ENCODE data around the gene SLC22A17.

Gene SLC22A17

DNA sequence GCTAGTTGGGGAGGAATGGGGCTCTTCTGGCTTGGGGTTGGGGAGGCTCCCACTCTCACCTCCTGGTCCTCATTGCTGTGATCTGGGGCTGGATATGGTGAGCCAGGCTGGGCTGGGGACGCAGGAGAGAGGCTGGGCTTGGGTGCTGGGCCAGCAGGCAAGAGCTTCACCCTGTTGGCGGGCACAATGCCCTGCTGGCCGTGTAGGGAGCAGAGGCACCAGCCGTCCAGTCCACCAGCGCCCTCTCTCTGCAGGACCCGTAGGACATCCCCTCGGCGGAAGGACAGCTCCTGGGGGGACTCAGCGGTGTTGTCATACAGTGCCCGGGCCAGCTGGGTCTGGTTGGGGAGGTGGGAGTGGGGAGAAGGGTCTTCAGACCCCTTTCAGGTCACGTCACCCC is 7.8 kb upstream of the SLC22A17 start:
- no peaks in the 10 kb centered on the region for H3K9me3 Mint-ChIP-seq
- no peak for DNase-seq

DNA sequence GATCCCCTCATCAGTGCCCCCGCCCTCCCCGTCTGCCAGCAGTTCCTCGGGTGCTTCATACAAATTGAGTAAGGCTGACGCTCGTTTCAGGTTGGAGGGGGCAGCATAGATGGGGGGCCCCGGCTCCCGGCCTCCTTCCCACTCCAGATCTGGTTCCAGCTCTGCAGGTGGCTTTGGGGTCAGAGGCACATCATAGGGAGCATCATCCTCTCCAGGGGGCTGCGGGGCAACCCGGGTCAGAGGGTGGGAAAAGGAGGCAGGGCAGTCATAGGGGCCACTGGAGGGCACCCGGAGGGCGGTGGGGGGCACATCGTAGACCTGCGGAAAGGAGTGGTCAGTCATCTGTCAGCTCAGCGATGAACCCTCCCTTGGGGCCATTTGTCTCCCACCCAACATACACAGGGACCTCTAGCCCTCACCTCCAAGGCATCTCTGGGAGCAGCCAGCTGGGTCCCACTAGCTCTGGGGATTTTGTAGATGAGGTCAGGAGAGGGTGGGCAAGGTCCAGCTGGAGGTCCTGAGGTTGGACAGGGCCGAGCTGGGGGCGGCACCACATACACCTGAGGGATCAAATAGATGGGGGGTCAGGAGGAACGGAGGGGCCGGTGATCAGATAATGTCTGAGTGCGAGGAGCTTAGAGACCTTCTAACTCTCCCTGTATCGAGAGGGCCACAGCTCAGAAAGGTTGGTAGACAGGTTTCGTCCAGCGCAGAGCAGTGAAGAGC is 7.2 kb upstream of the SLC22A17 start:
- Mint-ChIP-seq H3K27ac (no peak overlapping the region), H3K9me3 (no peaks in the 10 kb centered on the region), H3K27me3 (peaks cover 31% of the 10 kb centered on the region), H3K36me3 (ENCODE audit: low read depth) (no peaks in the 10 kb centered on the region), H3K4me1 (ENCODE audit: low read depth) (peaks cover 2% of the 10 kb centered on the region), H3K4me3 (no peak overlapping the region)
- DNase-seq, result no peak

More for the DNA sequence above, 7.8 kb upstream of the SLC22A17 start:
- peaks cover 3% of the 10 kb centered on the region for H3K4me1 Mint-ChIP-seq (ENCODE audit: low read depth)
- no peak overlapping the region for H3K27ac Mint-ChIP-seq
- no peaks in the 10 kb centered on the region for H3K36me3 Mint-ChIP-seq (ENCODE audit: low read depth)
- H3K27me3 Mint-ChIP-seq, result peaks cover 28% of the 10 kb centered on the region
- H3K4me3 Mint-ChIP-seq, result no peak overlapping the region

DNA sequence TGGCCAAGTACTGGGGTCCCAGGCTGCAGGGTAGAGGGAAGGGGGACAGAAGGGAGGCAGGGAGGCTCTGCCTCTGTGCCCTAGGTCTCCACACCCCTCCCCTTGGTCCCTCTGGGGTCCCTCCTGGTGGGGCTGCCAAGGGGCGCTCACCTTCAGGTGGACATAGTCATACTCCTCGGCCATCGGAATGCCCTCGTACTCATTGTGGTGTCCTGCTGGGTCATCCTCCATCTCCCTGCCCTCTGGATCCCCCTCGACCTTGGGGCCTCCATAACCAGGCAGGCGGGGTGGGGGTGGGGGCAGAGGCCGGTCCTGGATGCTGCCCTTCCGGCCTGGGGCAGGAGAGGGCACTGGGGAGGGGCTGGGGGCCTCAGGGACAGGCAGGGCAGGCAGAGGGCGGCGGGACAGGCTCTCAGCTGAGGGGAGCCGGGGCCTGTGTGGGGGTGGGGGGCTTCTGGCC is 6.5 kb upstream of the SLC22A17 start:
- DNase-seq, result no peak
- Mint-ChIP-seq H3K4me3 (no peak overlapping the region), H3K27ac (no peak overlapping the region), H3K9me3 (no peaks in the 10 kb centered on the region), H3K36me3 (ENCODE audit: low read depth) (no peaks in the 10 kb centered on the region), H3K4me1 (ENCODE audit: low read depth) (no peaks in the 10 kb centered on the region), H3K27me3 (peaks cover 27% of the 10 kb centered on the region)

DNA sequence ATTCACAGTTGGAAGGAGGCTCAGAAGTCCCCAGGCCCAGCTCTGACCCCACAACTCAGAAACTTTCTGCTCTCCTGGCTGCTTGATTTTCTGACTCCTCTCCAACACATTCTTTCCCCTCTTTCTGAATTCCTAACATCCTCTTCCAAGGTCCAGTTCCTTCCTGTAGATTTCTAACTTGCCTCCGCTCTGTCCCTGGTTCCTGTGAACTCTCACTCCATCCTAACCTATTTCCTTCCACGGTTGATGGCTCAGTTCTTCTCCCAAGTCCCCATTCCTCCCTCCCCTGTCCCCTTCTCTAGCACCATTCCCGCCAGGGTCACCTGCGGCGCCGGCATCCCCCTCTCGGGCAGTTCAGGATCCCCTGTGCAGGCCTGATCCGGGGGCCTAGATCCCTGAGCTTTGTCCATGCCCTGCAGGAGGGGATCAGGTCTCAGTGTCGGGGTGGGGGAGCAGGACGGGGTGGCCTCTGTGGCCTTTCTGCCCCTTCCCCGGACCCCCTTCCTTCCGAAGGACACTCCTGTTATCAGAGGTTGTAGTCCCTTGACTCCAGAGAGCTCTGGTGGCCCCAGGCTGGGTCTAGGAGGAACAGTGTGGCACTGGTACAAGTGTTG is 6.0 kb upstream of the SLC22A17 start:
- H3K36me3 Mint-ChIP-seq (ENCODE audit: low read depth), result no peaks in the 10 kb centered on the region
- DNase-seq, result no peak
- no peak overlapping the region for H3K27ac Mint-ChIP-seq
- H3K27me3 Mint-ChIP-seq, result peaks cover 27% of the 10 kb centered on the region
- H3K4me1 Mint-ChIP-seq (ENCODE audit: low read depth), result no peaks in the 10 kb centered on the region
- no peaks in the 10 kb centered on the region for H3K9me3 Mint-ChIP-seq
- no peak overlapping the region for H3K4me3 Mint-ChIP-seq

DNA sequence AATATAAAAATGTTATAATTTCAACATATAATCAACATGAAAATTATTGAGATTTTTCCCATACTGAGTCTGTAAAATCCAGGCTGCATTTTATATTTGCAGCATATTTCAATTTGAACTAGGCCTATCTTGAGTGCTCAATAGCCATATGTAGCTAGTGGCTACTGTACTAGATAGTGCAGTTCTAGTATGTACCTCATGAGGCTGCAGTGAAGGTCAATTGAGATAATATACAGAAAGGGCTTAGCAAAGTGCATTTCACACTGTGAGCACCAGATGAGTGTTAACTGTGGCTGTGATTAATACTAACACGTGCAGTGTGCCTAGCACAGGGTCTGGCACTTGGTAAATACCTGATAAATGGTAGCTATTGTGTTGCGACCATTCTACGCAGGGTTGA is 5.4 kb upstream of the SLC22A17 start:
- H3K27me3 Mint-ChIP-seq, result peaks cover 27% of the 10 kb centered on the region
- no peaks in the 10 kb centered on the region for H3K36me3 Mint-ChIP-seq (ENCODE audit: low read depth)
- no peak for DNase-seq
- H3K9me3 Mint-ChIP-seq, result no peaks in the 10 kb centered on the region
- no peak overlapping the region for H3K4me3 Mint-ChIP-seq
- H3K27ac Mint-ChIP-seq, result no peak overlapping the region
- H3K4me1 Mint-ChIP-seq (ENCODE audit: low read depth), result peaks cover under 1% of the 10 kb centered on the region

DNA sequence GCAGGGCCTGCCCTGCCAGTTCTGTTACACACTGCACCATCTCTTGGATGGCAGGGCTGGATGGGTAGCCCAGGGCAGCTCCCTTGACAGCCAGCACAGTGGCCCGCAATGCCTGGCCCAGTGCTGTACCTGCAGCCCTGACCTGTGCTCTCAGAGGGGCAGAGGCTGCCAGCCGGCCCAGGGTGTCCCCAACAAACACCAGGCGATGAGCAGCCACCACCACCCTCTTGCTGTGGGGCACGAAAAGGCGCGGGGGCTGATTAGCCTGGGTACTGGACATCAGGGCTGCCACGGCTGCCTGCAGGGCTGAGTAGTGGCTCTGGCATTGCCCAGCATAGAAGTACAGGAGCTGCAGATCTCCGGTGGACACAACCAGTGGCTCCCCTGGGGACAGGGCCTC is 4.6 kb upstream of the SLC22A17 start:
- DNase-seq, result no peak

DNA sequence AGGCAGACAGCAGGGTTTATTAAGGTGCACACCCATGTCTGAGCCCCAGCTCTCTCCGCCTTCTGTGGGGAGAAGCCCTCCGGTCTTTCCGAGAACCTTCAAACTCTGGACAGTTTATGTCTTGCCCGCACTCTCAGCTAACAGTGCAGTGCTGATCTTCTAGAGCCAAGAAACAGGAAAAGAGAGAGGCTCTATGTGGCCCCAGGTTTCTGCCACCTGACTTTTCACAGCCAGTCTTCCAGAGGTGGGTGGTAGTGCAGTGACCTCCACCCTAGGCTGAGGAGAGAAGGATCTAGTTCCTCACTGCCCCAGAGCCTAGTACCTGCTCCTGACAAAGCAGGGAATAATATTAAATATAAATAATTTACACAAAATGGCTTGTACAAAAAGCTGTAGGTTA is 4.0 kb upstream of the SLC22A17 start:
- Mint-ChIP-seq H3K27ac (no peak overlapping the region), H3K4me3 (no peak overlapping the region), H3K27me3 (peaks cover 31% of the 10 kb centered on the region), H3K9me3 (no peaks in the 10 kb centered on the region), H3K4me1 (ENCODE audit: low read depth) (peaks cover 4% of the 10 kb centered on the region), H3K36me3 (ENCODE audit: low read depth) (no peaks in the 10 kb centered on the region)
- no peak for DNase-seq

More for the DNA sequence above, 4.6 kb upstream of the SLC22A17 start:
- no peak overlapping the region for H3K4me3 Mint-ChIP-seq
- H3K36me3 Mint-ChIP-seq (ENCODE audit: low read depth), result no peaks in the 10 kb centered on the region
- H3K27me3 Mint-ChIP-seq, result peaks cover 31% of the 10 kb centered on the region
- no peak overlapping the region for H3K27ac Mint-ChIP-seq
- H3K4me1 Mint-ChIP-seq (ENCODE audit: low read depth), result peaks cover 4% of the 10 kb centered on the region
- H3K9me3 Mint-ChIP-seq, result no peaks in the 10 kb centered on the region

DNA sequence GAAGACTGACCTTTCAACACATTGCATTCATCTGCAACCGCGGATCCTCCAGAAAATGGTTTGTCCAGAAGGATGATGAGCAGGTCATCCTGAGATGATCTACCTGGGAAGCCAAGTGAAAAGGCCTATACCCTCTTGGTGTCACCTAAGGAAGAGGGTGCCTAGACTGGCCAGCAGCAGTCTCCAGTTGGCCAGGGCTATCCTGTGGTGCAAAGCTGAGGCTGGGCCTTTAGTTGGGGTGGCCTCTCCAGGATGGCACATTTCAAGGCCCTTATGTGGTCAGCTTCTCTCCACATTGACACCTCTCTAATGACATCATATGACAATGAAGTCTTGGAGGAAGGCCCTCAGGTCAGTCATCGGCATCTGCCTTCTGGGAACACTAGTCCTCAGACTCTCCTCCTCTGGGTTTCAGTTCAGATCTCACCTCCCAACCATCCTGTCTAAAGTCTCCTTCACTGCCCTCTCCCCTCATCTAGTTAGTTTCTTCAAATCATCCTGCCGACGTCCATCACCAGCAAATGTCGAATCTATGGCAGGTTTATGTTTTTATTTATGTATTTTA is 3.3 kb upstream of the SLC22A17 start:
- H3K36me3 Mint-ChIP-seq (ENCODE audit: low read depth), result no peaks in the 10 kb centered on the region

DNA sequence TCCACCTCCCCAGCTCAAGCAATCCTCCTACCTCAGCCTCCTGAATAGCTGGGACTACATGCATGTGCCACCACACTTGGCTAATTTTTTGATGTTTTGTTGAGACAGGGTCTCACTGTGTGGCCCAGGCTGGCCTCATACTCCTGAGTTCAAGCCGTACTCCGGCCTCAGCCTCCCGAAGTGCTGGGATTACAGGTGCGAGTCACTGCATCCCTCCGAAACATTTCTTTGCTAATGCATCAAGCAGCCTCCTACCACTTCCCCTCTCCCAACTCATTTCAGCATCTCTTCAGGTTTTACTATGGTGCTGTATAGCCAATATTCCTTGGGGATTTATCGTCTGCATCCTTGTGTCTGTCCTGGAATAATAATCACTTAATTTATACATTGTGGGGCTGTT is 2.3 kb upstream of the SLC22A17 start:
- no peak overlapping the region for H3K27ac Mint-ChIP-seq

More for the DNA sequence above, 3.3 kb upstream of the SLC22A17 start:
- no peak overlapping the region for H3K27ac Mint-ChIP-seq
- no peak for DNase-seq
- peaks cover 37% of the 10 kb centered on the region for H3K27me3 Mint-ChIP-seq
- peaks cover 9% of the 10 kb centered on the region for H3K4me1 Mint-ChIP-seq (ENCODE audit: low read depth)
- no peaks in the 10 kb centered on the region for H3K9me3 Mint-ChIP-seq
- no peak overlapping the region for H3K4me3 Mint-ChIP-seq

DNA sequence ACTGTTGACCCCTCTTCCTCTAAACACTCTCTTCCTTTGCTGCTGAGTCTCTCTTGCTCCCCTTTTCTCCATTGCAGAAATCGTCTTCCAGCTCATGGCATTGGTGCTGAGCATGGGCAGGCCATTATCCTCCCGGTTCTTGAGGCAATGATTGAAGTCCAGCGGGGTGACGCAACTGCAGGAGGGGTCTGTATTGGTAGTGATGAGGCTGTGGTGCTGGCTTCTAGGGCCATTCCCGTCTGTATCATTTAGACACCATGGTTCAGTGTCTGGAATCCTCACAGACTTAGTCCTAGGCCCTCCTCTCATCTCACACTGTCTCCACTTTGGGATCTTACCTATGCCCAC is 720 bp upstream of the SLC22A17 start:
- H3K4me3 Mint-ChIP-seq, result peak overlapping the region; percentile 60
- DNase-seq, result no peak
- no peak overlapping the region for H3K27ac Mint-ChIP-seq
- H3K27me3 Mint-ChIP-seq, result peaks cover 42% of the 10 kb centered on the region
- H3K4me1 Mint-ChIP-seq (ENCODE audit: low read depth), result peaks cover 9% of the 10 kb centered on the region
- H3K36me3 Mint-ChIP-seq (ENCODE audit: low read depth), result no peaks in the 10 kb centered on the region
- no peaks in the 10 kb centered on the region for H3K9me3 Mint-ChIP-seq

More for the DNA sequence above, 2.3 kb upstream of the SLC22A17 start:
- Mint-ChIP-seq H3K4me1 (ENCODE audit: low read depth) (peaks cover 9% of the 10 kb centered on the region), H3K27me3 (peaks cover 42% of the 10 kb centered on the region), H3K9me3 (no peaks in the 10 kb centered on the region), H3K4me3 (no peak overlapping the region), H3K36me3 (ENCODE audit: low read depth) (no peaks in the 10 kb centered on the region)
- no peak for DNase-seq

DNA sequence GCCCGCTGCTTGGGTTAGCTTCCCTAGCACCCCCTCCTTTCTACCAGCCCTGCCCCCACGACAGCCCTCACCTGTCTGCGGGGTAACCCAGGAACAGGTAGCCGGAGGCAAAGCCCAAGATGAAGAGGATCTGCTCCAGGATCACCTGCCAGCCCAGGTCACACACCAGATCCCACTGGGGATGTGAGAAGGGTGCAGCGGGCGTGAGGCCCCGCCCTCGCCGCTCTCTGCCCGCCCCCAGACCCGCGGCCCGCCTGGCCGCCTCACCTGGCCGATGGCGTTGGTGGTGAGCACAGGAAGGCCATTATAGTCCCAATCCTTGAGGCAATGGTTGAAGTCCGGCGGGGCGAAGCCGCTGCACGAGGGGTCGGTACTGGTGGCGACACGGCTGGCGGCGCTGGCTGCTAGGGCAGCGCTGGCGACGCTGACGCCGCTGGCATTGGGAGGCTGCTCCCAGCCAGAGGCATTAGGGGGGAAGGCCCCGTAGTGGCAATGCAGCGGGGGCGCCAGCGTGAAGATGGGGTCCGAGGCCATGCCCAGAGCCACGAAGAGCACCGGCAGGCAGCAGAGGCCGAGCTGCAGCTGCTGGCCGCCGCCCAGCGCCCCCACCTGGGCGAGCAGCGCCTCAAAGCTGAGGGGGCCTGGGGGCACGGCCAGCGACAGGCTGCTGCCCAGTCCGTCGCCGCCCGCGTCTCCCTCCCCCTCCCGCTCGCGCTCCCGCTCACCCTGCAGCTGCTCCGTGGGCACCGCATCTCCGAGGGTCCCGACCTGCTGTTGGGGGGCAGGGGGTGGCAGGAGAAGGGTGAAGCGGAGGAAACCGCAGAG is 794 bp downstream of the SLC22A17 start:
- Mint-ChIP-seq H3K27ac (no peak overlapping the region), H3K4me3 (peak overlapping the region; percentile 60), H3K4me1 (ENCODE audit: low read depth) (peaks cover 9% of the 10 kb centered on the region), H3K27me3 (peaks cover 42% of the 10 kb centered on the region), H3K36me3 (ENCODE audit: low read depth) (no peaks in the 10 kb centered on the region), H3K9me3 (no peaks in the 10 kb centered on the region)
- peak; percentile 43 for DNase-seq

DNA sequence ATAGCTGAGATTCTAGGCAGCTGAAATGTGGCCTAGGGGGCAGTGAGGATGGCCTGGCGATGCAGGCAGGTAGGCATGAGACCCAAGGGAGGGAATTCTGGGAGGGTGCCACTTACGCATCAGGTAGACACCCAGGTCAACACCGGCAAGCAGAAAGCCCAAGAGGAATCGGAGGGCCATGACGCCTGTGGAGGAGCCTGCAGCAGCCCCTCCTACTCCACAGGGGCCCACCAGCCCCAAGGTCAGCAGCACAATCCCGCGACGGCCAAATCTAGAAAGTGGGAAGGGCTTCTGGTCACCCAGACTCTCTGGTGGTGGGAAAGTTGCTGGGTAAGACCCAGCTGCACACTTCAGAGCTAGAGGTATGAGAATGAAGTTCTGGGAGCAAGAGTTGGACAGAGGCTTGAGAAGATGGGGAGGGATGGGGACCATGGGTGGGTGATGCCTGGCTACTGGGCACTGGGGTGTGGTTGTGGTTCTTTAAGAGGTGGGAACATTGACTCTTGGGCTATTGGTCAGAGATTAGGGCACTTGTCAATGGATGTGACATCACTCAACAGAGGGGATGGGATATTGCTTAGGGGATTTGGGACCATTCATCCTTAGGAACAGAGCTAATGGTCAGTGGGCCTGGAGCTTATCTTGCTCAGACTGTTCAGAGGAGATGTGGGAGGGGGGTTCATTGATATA is 3.4 kb downstream of the SLC22A17 start:
- H3K4me3 Mint-ChIP-seq, result no peak overlapping the region
- peaks cover 9% of the 10 kb centered on the region for H3K4me1 Mint-ChIP-seq (ENCODE audit: low read depth)
- H3K27me3 Mint-ChIP-seq, result peaks cover 28% of the 10 kb centered on the region
- no peaks in the 10 kb centered on the region for H3K36me3 Mint-ChIP-seq (ENCODE audit: low read depth)
- no peak overlapping the region for H3K27ac Mint-ChIP-seq
- DNase-seq, result no peak
- H3K9me3 Mint-ChIP-seq, result no peaks in the 10 kb centered on the region

DNA sequence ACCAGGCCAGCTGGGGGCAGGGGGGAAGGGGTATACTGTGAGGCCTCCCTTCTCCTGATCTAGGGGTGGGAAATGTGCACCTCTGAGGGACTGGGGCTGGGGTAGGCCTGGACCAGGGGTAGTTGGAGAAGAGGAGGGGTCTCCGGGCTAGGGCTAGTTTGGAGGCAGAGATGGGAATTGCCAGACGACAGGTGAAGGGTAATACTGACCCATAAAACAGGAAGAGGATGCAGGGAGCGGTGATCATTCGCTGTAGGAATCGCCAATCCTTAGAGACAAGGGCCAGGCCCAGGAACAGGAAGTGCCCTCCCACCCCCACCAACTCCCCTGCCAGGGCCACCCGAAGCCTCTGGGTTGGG is 4.4 kb downstream of the SLC22A17 start:
- Mint-ChIP-seq H3K4me3 (no peak overlapping the region), H3K36me3 (ENCODE audit: low read depth) (no peaks in the 10 kb centered on the region), H3K4me1 (ENCODE audit: low read depth) (peaks cover 9% of the 10 kb centered on the region), H3K27ac (no peak overlapping the region), H3K9me3 (no peaks in the 10 kb centered on the region), H3K27me3 (peaks cover 18% of the 10 kb centered on the region)
- no peak for DNase-seq

Data from activated T-cell treated with anti-CD3 and anti-CD28 coated beads, Interleukin-2, amount 50 U/mL, for 24 hours (primary cell).